H1 (cell line): ENCODE data around the gene BHLHE23.

Experiments
- CEBPB ChIP-seq: IDR thresholded peaks from 2 replicates; pipeline ENCODE4 v1.6.1; 2012; ENCODE audit warnings: low read depth, low read length
- CHD2 ChIP-seq: IDR thresholded peaks from 2 replicates; pipeline ENCODE4 v1.6.1; 2012; ENCODE audit warnings: low read length, improper control_type of control experiment
- EP300 ChIP-seq, 2 experiments: IDR thresholded peaks; 1 replicate in 1 of 2; 2 replicates in 1 of 2; pipeline ENCODE4 v1.6.1; 2011 to 2012; ENCODE audit warnings: low read depth in 2 of 2, low read length in 2 of 2, mild to moderate bottlenecking in 2 of 2, borderline replicate concordance in 1 of 2, inconsistent platforms in 1 of 2, moderate library complexity in 1 of 2
- EZH2 ChIP-seq: fragments of 200-600 bp; sonication (generic); IDR thresholded peaks from 2 replicates; pipeline ENCODE4 v1.7.1; 2012; ENCODE audit warnings: low read depth, mild to moderate bottlenecking, moderate library complexity, low read length, inconsistent platforms; ENCODE audit not compliant: severe bottlenecking
- RAD21 ChIP-seq, 2 experiments: IDR thresholded peaks in 1 of 2; conservative IDR thresholded peaks in 1 of 2; 2 replicates each; pipeline ENCODE4 v1.6.1; 2011; ENCODE audit warnings: low read depth in 2 of 2, low read length in 2 of 2, improper control_type of control experiment in 1 of 2, inconsistent platforms in 1 of 2, mild to moderate bottlenecking in 1 of 2, moderate library complexity in 1 of 2
- RFX5 ChIP-seq: IDR thresholded peaks from 2 replicates; pipeline ENCODE4 v1.6.1; 2011; ENCODE audit warnings: low read depth, low read length, improper control_type of control experiment, borderline replicate concordance
- ZNF274 ChIP-seq: IDR thresholded peaks from 2 replicates; pipeline ENCODE4 v1.7.0; 2012; ENCODE audit warnings: low read length, borderline replicate concordance; ENCODE audit errors: extremely low read depth
- TF ChIP-seq, protein P1 (sequence below), 3 experiments: IDR thresholded peaks; 1 replicate in 2 of 3; 2 replicates in 1 of 3; pipeline versions ENCODE4 v1.5.1 to v1.6.1; 2011; ENCODE audit warnings: low read length in 3 of 3, mild to moderate bottlenecking in 3 of 3, inconsistent platforms in 2 of 3, low read depth in 1 of 3, moderate library complexity in 1 of 3; ENCODE audit not compliant: insufficient read depth in 1 of 3; ENCODE audit errors: control extremely low read depth in 1 of 3

GRCh38 chr20:62989201-62989601 is 17.6 kb downstream of the BHLHE23 start:
- TF ChIP-seq RAD21 (IDR thresholded peaks at IDR 0.05 in 1 of 2, conservative IDR thresholded peaks at IDR 0.05 in 1 of 2; ENCODE audit: low read depth in 2 of 2, low read length in 2 of 2) (no peak), CHD2 (no peak), EZH2 (no peak), EP300 (IDR thresholded peaks at IDR 0.05; ENCODE audit: borderline replicate concordance in 1 of 2, low read depth in 2 of 2, low read length in 2 of 2) (no peak), CEBPB (no peak), ZNF274 (no peak), RFX5 (no peak)
- TF ChIP-seq, protein P1, sequence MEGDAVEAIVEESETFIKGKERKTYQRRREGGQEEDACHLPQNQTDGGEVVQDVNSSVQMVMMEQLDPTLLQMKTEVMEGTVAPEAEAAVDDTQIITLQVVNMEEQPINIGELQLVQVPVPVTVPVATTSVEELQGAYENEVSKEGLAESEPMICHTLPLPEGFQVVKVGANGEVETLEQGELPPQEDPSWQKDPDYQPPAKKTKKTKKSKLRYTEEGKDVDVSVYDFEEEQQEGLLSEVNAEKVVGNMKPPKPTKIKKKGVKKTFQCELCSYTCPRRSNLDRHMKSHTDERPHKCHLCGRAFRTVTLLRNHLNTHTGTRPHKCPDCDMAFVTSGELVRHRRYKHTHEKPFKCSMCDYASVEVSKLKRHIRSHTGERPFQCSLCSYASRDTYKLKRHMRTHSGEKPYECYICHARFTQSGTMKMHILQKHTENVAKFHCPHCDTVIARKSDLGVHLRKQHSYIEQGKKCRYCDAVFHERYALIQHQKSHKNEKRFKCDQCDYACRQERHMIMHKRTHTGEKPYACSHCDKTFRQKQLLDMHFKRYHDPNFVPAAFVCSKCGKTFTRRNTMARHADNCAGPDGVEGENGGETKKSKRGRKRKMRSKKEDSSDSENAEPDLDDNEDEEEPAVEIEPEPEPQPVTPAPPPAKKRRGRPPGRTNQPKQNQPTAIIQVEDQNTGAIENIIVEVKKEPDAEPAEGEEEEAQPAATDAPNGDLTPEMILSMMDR (IDR thresholded peaks at IDR 0.05; ENCODE audit: control extremely low read depth in 1 of 3, insufficient read depth in 1 of 3, low read depth in 1 of 3, low read length in 3 of 3) = no peak
